DOHH2 (cell line): ENCODE results near the gene DHODH.

Experiments used
- H3F3A ChIP-seq: fragments of 200-600 bp; sonication (generic), shearing (Covaris generic); 2 replicates; pipeline ENCODE4 v1.6.0; 2016; ENCODE audit warnings: antibody characterized with exemption, mild to moderate bottlenecking; ENCODE audit not compliant: control insufficient read depth, insufficient read depth
- H3K27ac ChIP-seq: fragments of 200-600 bp; sonication (generic); 2 replicates; pipeline ENCODE4 v1.5.1; 2014; ENCODE audit warnings: low read depth, mild to moderate bottlenecking, low read length, moderate library complexity
- H3K27me3 ChIP-seq: fragments of 200-600 bp; sonication (generic); 2 replicates; pipeline ENCODE4 v1.6.1; 2014; ENCODE audit warnings: mild to moderate bottlenecking, low read length, mixed read lengths; ENCODE audit not compliant: control insufficient read depth
- H3K36me3 ChIP-seq: fragments of 200-600 bp; sonication (generic); 2 replicates; pipeline ENCODE4 v1.6.1; 2014; ENCODE audit warnings: mild to moderate bottlenecking, low read length, moderate library complexity, mixed read lengths; ENCODE audit not compliant: control insufficient read depth
- H3K4me1 ChIP-seq: fragments of 200-600 bp; sonication (generic); 2 replicates; pipeline ENCODE4 v1.6.1; 2014; ENCODE audit warnings: mild to moderate bottlenecking, low read length, mixed read lengths; ENCODE audit not compliant: control insufficient read depth
- H3K4me2 ChIP-seq: fragments of 200-600 bp; sonication (generic); 2 replicates; pipeline ENCODE4 v1.6.0; 2014; ENCODE audit warnings: mild to moderate bottlenecking, low read length, moderate library complexity
- H3K4me3 ChIP-seq: fragments of 200-600 bp; sonication (generic); 2 replicates; pipeline ENCODE4 v1.5.1; 2014; ENCODE audit warnings: mild to moderate bottlenecking, low read length, mixed read lengths
- H3K79me2 ChIP-seq: fragments of 200-600 bp; sonication (generic); 2 replicates; pipeline ENCODE4 v1.6.1; 2014; ENCODE audit warnings: mild to moderate bottlenecking, low read length, mixed read lengths; ENCODE audit not compliant: control insufficient read depth
- H3K9me2 ChIP-seq: fragments of 200-600 bp; sonication (generic); replicated peaks from 2 replicates; pipeline ENCODE4 v1.6.1; 2014; ENCODE audit warnings: mild to moderate bottlenecking, low read length, mixed read lengths; ENCODE audit not compliant: control insufficient read depth
- H3K9me3 ChIP-seq: fragments of 200-600 bp; sonication (generic); 2 replicates; pipeline ENCODE4 v1.6.1; 2014; ENCODE audit warnings: antibody characterized with exemption, low read length, mixed read lengths; ENCODE audit not compliant: control insufficient read depth, insufficient read depth
- H4K20me1 ChIP-seq: fragments of 200-600 bp; sonication (generic); 2 replicates; pipeline ENCODE4 v1.6.0; 2014; ENCODE audit warnings: low read depth, mild to moderate bottlenecking, antibody characterized with exemption, low read length, moderate library complexity; ENCODE audit not compliant: control insufficient read depth, insufficient read depth
- EZH2phosphoT487 ChIP-seq: fragments of 200-600 bp; sonication (generic); IDR thresholded peaks from 2 replicates; pipeline ENCODE4 v1.6.1; 2017; ENCODE audit warnings: borderline replicate concordance, mild to moderate bottlenecking, antibody characterized with exemption, low read length, moderate library complexity, mixed read lengths
- TF ChIP-seq, protein P1 (sequence below): fragments of 200-600 bp; sonication (generic); IDR thresholded peaks from one replicate; pipeline ENCODE4 v1.5.1; 2014; ENCODE audit warnings: antibody characterized with exemption, mild to moderate bottlenecking, low read depth, low read length; ENCODE audit not compliant: poor library complexity, severe bottlenecking

The DHODH gene

DNA sequence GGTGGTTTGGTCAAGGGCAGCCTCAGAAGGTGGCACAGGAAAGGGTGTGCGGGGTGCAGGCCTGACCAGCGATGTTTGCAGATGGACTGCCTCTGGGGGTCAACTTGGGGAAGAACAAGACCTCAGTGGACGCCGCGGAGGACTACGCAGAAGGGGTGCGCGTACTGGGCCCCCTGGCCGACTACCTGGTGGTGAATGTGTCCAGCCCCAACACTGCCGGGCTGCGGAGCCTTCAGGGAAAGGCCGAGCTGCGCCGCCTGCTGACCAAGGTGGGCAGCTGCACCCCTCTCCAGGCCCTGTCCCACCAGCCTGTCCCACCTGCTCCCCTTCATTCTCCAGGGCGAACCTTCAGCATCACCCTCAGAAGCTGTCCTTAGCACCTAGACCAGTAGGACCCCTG lies 12.5 kb downstream of the DHODH start:
- peaks cover 38% of the 10 kb centered on the region for H3K36me3 ChIP-seq

DNA sequence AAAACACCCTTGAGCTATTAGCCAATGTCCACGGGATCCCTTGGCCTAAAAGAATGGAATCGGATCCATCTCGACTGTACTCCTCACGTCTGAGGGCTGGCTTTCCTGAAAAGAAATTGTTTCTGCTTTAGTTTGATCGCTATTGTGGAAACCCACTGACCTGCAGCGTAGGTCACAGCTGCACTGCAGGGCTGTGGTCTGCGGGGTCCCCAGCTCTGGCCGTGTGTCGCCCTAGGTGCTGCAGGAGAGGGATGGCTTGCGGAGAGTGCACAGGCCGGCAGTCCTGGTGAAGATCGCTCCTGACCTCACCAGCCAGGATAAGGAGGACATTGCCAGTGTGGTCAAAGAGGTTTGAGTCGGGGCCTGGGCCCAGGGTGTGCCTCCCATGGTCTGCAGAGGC lies 13.6 kb downstream of the DHODH start:
- TF ChIP-seq, protein P1, sequence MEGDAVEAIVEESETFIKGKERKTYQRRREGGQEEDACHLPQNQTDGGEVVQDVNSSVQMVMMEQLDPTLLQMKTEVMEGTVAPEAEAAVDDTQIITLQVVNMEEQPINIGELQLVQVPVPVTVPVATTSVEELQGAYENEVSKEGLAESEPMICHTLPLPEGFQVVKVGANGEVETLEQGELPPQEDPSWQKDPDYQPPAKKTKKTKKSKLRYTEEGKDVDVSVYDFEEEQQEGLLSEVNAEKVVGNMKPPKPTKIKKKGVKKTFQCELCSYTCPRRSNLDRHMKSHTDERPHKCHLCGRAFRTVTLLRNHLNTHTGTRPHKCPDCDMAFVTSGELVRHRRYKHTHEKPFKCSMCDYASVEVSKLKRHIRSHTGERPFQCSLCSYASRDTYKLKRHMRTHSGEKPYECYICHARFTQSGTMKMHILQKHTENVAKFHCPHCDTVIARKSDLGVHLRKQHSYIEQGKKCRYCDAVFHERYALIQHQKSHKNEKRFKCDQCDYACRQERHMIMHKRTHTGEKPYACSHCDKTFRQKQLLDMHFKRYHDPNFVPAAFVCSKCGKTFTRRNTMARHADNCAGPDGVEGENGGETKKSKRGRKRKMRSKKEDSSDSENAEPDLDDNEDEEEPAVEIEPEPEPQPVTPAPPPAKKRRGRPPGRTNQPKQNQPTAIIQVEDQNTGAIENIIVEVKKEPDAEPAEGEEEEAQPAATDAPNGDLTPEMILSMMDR = no peak
- Histone ChIP-seq H3F3A (no peaks in the 10 kb centered on the region), H4K20me1 (no peaks in the 10 kb centered on the region), H3K4me3 (no peak overlapping the region), H3K9me3 (no peaks in the 10 kb centered on the region), H3K27me3 (no peaks in the 10 kb centered on the region), H3K4me2 (no peak overlapping the region), H3K4me1 (no peaks in the 10 kb centered on the region), H3K27ac (no peak overlapping the region), H3K36me3 (peaks cover 36% of the 10 kb centered on the region), H3K9me2 (no peaks in the 10 kb centered on the region), H3K79me2 (no peaks in the 10 kb centered on the region)

More for the DNA sequence above, 12.5 kb downstream of the DHODH start:
- H3K9me3 ChIP-seq = no peaks in the 10 kb centered on the region
- H3K79me2 ChIP-seq = no peaks in the 10 kb centered on the region
- no peaks in the 10 kb centered on the region for H3K9me2 ChIP-seq
- H3K27me3 ChIP-seq = no peaks in the 10 kb centered on the region
- no peaks in the 10 kb centered on the region for H3K4me1 ChIP-seq
- no peaks in the 10 kb centered on the region for H4K20me1 ChIP-seq
- no peak overlapping the region for H3K4me2 ChIP-seq
- no peak overlapping the region for H3K4me3 ChIP-seq
- no peak overlapping the region for H3K27ac ChIP-seq
- no peaks in the 10 kb centered on the region for H3F3A ChIP-seq
- no peak for TF ChIP-seq EZH2phosphoT487

DNA sequence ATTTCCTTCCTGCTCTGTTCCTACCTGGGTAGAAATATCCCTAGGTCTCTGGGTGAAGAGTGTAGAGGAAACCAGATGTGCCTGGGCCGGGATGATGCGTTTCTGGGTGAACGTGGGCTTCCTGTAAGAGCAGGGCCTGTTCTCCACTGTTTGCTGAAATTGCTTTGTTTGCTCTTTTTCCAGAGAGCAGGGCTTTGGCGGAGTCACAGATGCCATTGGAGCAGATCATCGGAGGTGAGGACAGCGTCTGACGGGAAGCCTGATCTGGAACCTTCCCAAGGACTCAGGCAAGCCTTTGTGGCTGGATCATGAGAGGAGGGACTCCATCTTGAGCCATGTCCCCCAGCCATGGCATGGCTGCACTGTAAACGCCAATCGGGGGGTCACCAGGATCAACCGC lies 15.4 kb downstream of the DHODH start:
- Histone ChIP-seq H3K4me1 (no peaks in the 10 kb centered on the region), H3K4me2 (no peak overlapping the region), H4K20me1 (no peaks in the 10 kb centered on the region), H3K9me2 (no peaks in the 10 kb centered on the region), H3F3A (no peaks in the 10 kb centered on the region), H3K4me3 (no peak overlapping the region), H3K27ac (no peak overlapping the region), H3K27me3 (no peaks in the 10 kb centered on the region), H3K36me3 (peaks cover 27% of the 10 kb centered on the region), H3K79me2 (no peaks in the 10 kb centered on the region), H3K9me3 (no peaks in the 10 kb centered on the region)
- TF ChIP-seq EZH2phosphoT487 = no peak
- TF ChIP-seq, protein P1 = no peak

DNA sequence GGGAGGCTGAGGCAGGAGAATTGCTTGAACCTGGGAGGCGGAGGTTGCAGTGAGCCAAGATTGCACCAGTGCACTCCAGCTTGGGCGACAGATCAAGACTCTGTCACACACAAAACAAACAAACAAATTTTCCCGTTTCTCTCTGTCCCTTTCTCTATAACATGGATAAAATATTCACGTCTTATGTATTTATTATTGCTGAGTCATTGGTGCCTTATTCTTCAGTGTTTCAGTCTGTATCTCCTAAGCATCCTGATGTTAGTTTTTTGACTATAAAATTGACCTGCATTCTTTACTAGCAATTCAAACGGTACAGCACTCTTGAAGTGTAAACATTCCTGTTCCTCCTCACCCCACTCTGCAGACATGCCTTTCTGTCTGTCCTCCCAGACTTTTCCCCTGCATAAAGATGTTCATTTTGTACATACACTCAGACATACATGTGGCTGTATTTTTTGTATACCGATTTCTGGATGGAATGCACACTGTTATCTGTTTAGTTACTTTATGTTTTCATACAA lies 16.4 kb downstream of the DHODH start:
- Histone ChIP-seq H3K27ac (no peak overlapping the region), H3K4me3 (no peak overlapping the region), H3K36me3 (peaks cover 27% of the 10 kb centered on the region), H3K4me2 (no peak overlapping the region), H3K9me2 (no peaks in the 10 kb centered on the region), H3K79me2 (no peaks in the 10 kb centered on the region), H3K4me1 (no peaks in the 10 kb centered on the region), H4K20me1 (no peaks in the 10 kb centered on the region), H3K27me3 (no peaks in the 10 kb centered on the region), H3F3A (no peaks in the 10 kb centered on the region), H3K9me3 (no peaks in the 10 kb centered on the region)
- TF ChIP-seq, protein P1 = no peak
- no peak for TF ChIP-seq EZH2phosphoT487
